ENCODE results near the gene RIMBP3B.
"Not testable (repeated sequence)": the region's sequence is repeated elsewhere in the genome, so short reads cannot be mapped to it uniquely, and the experiment has no call there.

DNA sequence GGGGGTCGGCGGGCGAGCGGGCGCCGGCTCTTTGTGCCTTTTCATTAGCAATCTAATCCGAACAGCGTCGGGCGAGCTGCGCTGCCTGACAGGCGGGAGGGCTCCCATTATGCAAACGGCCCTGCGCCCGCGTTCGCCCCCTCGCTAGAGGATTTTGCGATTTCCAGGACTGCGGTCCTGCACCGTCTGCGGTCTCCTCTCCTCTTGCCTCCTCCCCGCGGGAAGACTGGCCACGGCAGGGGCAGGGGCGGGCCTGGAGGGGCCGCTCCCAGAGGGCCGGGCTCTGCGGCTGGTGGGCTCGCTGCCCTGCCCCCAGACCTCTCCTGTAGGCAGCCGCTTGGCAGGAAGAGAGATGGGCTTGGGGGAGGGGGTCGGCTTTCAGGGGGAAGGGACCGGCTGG lies 34.3 kb downstream of the RIMBP3B start:
- not testable (repeated sequence) for TF ChIP-seq CTCF, POLR2A, POLR2AphosphoS5, EP300 (IDR thresholded peaks at IDR 0.05)

All from sigmoid colon (tissue), 4 donors.